Upper lobe of left lung (tissue), 6 donors: Measurements from ENCODE around the gene FAM204A. TPM values are rescaled to one million over a fixed set of nuclear protein-coding genes. Genes with fewer than 3 reads are reported as not detected.

Experiments used
- ATAC-seq, 2 donors: fragments of 200-7000 bp; cut with Tn5 transposase; one replicate each; pipeline ENCODE4 v1.9.1; 2022; ENCODE audit warnings: mild to moderate bottlenecking in 2 of 2, moderate library complexity in 2 of 2; ENCODE audit not compliant: low FRiP score in 2 of 2
- DNase-seq, 2 donors: peaks; one replicate each; pipeline ENCODE4 v3.0.0-alpha.2; 2019 to 2020
- H3K27ac ChIP-seq, 4 donors: fragments of 200-600 bp; sonication (generic); one replicate each; pipeline ENCODE4 v1.5.1; 2016 to 2019
- H3K27me3 ChIP-seq, 4 donors: fragments of 200-600 bp; sonication (generic); one replicate each; pipeline ENCODE4 v1.5.1; 2017 to 2019
- H3K36me3 ChIP-seq, 4 donors: fragments of 200-600 bp; sonication (generic); one replicate each; pipeline ENCODE4 v1.5.1; 2016 to 2019
- H3K4me1 ChIP-seq, 4 donors: fragments of 200-600 bp; sonication (generic); one replicate each; pipeline ENCODE4 v1.5.1; 2018 to 2019
- H3K4me3 ChIP-seq, 4 donors: fragments of 200-600 bp; sonication (generic); one replicate each; pipeline ENCODE4 v1.5.1; 2017 to 2019; ENCODE audit warnings: mild to moderate bottlenecking in 2 of 4, moderate library complexity in 1 of 4
- H3K9me3 ChIP-seq, 4 donors: fragments of 200-600 bp; sonication (generic); one replicate each; pipeline ENCODE4 v1.5.1; 2018 to 2019
- CTCF ChIP-seq, 6 experiments: fragments of 450-650 bp in 4 of 6; fragments of 200-600 bp in 2 of 6; sonication (generic) in 2 of 6; IDR thresholded peaks; one replicate each; pipeline ENCODE4 v1.5.1; 2016 to 2019; ENCODE audit warnings: antibody characterized with exemption in 6 of 6
- EP300 ChIP-seq, 4 donors: sonication (generic); formaldehyde crosslinking; IDR thresholded peaks; one replicate each; pipeline ENCODE4 v1.5.1; 2017; ENCODE audit warnings: antibody characterized with exemption in 4 of 4, control low read depth in 2 of 4
- POLR2A ChIP-seq, 4 donors: fragments of 450-650 bp; IDR thresholded peaks; one replicate each; pipeline ENCODE4 v1.5.1; 2016 to 2017; ENCODE audit warnings: antibody characterized with exemption in 4 of 4, mild to moderate bottlenecking in 2 of 4
- POLR2AphosphoS5 ChIP-seq, 2 donors: sonication (generic); formaldehyde crosslinking; IDR thresholded peaks; one replicate each; pipeline ENCODE4 v1.5.1; 2017; ENCODE audit warnings: antibody characterized with exemption in 2 of 2
- WGBS, 2 donors: methylation state at CpG; one replicate each; pipeline ENCODE4 v1.1.5; 2017 to 2018; 5-methylcytosine and 5-hydroxymethylcytosine counted together
- total RNA-seq, 6 donors: library from RNA; depleted of rRNA in 4 of 6; stranded (reverse); fragments of >200 nt in 4 of 6; gene quantifications; one replicate each; pipeline versions ENCODE4 v1.1.0 to v1.2.1, GENCODE V29; 2016 to 2021
- donor health status: DM: no; HTN: no; CAD: no; lungs with moderate emphysema.
- donor health status: DM: no; HTN: yes; CAD: no; lungs with severe emphysema.

The FAM204A gene
- total RNA-seq, result 10 to 100 TPM; 22.0 to 63.6 (median 44.0) TPM

GRCh38 chr10:118341791-118342637 lies at the start of gene FAM204A:
Gene FAM204A, minus strand, starts transcription at chr10:118342324. Its CDS starts 5,909 bp downstream, at chr10:118336415.
- H3K27ac ChIP-seq, result peak within 1 kb of the TSS; percentile 82 to 91 (median 84)
- H3K36me3 ChIP-seq, result no peaks in the 10 kb centered on the region
- no peaks in the 10 kb centered on the region for H3K27me3 ChIP-seq
- H3K4me3 ChIP-seq, result peak within 1 kb of the TSS; percentile 80 to 99 (median 86)
- peaks cover 16 to 26% (median 22%) of the 10 kb centered on the region in 4 donors for H3K4me1 ChIP-seq
- 0 to 1% methylated on average over 22 to 25 of the region's 45 CpGs for WGBS, 2 donors
- ATAC-seq (peak; percentile 99 to 100), DNase-seq (peak; percentile 90 to 93)
- H3K9me3 ChIP-seq, result no peaks in the 10 kb centered on the region
- TF ChIP-seq POLR2A (IDR thresholded peaks at IDR 0.05), result peak in 2 of 4 donors; percentile 42 to 72
- peak; percentile 77 to 82 for TF ChIP-seq POLR2AphosphoS5 (IDR thresholded peaks at IDR 0.05)
- TF ChIP-seq CTCF (IDR thresholded peaks at IDR 0.05), result no peak
- TF ChIP-seq EP300 (IDR thresholded peaks at IDR 0.05), result no peak

DNA sequence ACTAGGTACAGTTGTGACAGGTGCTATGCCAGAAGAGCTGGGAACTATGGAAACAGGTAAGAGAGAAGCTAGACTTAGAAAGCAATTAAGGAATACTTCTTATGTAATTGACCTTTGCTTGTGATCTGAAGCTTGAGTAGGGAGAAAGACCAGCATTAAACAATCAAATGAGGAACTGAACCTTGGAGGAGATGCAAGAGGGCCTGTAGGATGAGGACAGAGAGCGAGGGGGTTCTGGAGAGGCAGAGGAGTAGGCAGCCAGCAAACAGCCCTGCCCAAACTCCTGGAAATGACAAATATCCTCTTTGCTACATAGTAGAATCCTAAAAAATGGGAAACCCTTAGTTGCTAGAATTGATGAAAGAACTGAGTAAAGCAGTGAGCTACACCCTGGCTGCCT lies 41.6 kb upstream of the FAM204A start:
- Histone ChIP-seq H3K36me3 (no peaks in the 10 kb centered on the region), H3K27me3 (no peaks in the 10 kb centered on the region), H3K27ac (no peak overlapping the region), H3K4me3 (no peak overlapping the region), H3K9me3 (peaks cover 0 to 7% (median 4%) of the 10 kb centered on the region in 4 donors), H3K4me1 (no peaks in the 10 kb centered on the region)
- no peak for DNase-seq
- 92 to 96% methylated on average over 1 of the region's 1 CpG for WGBS, 2 donors
- TF ChIP-seq POLR2AphosphoS5 (IDR thresholded peaks at IDR 0.05) (no peak), CTCF (IDR thresholded peaks at IDR 0.05) (no peak), POLR2A (IDR thresholded peaks at IDR 0.05) (no peak), EP300 (IDR thresholded peaks at IDR 0.05) (no peak)
- ATAC-seq, result peak in 1 of 2 donors; percentile 35

- no peak overlapping the region for H3K4me3 ChIP-seq
- peaks cover 0 to 2% (median under 1%) of the 10 kb centered on the region in 4 donors for H3K9me3 ChIP-seq
- 67 to 85% methylated on average over 3 to 4 of the region's 4 CpGs for WGBS, 2 donors
- H3K27me3 ChIP-seq, result no peaks in the 10 kb centered on the region
- no peaks in the 10 kb centered on the region for H3K4me1 ChIP-seq
- no peak overlapping the region for H3K27ac ChIP-seq
- TF ChIP-seq POLR2A (IDR thresholded peaks at IDR 0.05) (no peak), POLR2AphosphoS5 (IDR thresholded peaks at IDR 0.05) (no peak), EP300 (IDR thresholded peaks at IDR 0.05) (no peak), CTCF (IDR thresholded peaks at IDR 0.05) (no peak)
- ATAC-seq (no peak), DNase-seq (no peak)
- no peaks in the 10 kb centered on the region for H3K36me3 ChIP-seq
These were observed 41.1 kb upstream of the FAM204A start for GRCh38 chr10:118383063-118383689.

- no peak for TF ChIP-seq POLR2A (IDR thresholded peaks at IDR 0.05)
- no peak for TF ChIP-seq CTCF (IDR thresholded peaks at IDR 0.05)
- TF ChIP-seq EP300 (IDR thresholded peaks at IDR 0.05), result no peak
- TF ChIP-seq POLR2AphosphoS5 (IDR thresholded peaks at IDR 0.05), result no peak
- peaks cover 0 to 3% (median 0%) of the 10 kb centered on the region in 4 donors for H3K4me1 ChIP-seq
- no peak overlapping the region for H3K27ac ChIP-seq
- ATAC-seq (no peak), DNase-seq (no peak)
- H3K36me3 ChIP-seq, result no peaks in the 10 kb centered on the region
- H3K9me3 ChIP-seq, result no peaks in the 10 kb centered on the region
- no peak overlapping the region for H3K4me3 ChIP-seq
- H3K27me3 ChIP-seq, result no peaks in the 10 kb centered on the region
These were observed 32.3 kb upstream of the FAM204A start for GRCh38 chr10:118374404-118374803.
